GM19452 (cell line): ENCODE measurements around the gene TCF12.

Experiments used
- ATAC-seq: cut with Tn5 transposase; IDR thresholded peaks from one replicate; pipeline ENCODE4 v1.9.1; 2021; ENCODE audit not compliant: unreplicated experiment

TCF12 gene

DNA sequence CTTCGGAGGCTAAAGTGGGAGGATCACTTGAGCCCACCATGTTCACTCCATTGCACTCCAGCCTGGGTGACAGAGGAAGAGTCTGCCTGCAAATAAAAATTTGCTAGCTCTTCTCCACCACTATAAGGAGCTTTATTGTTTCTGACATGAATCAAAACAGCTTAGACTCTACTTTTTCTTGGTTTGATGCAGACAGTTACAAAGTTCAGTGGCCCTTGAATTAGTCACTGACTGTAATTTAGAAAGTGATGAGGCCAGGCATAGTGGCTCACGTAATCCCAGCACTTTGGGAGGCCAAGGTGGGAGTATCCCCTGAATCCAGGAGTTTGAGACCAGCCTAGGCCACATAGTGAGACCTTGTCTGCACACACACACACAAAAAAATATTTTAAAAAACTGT is 285.5 kb downstream of the TCF12 start:
- no peak for ATAC-seq

GRCh38 chr15:57205027-57205855 is 286.8 kb downstream of the TCF12 start:
- no peak for ATAC-seq

DNA sequence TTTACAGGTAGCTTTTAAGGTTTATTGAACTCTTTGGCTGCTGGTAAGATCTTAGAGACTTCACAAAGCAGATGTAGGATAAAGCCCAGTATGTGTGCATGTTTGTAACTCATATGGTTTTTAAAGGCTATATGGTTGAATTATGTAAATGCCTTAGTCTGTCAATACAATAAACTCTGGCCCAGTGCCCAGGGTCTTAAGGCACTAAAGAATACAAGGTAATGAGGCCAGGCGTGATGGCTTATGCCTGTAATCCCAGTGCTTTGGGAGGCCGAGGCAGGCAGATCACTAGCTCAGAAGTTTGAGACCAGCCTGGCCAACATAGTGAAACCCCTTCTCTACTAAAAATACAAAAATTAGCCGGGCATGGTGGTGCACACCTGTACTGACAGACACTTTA is 287.6 kb downstream of the TCF12 start:
- ATAC-seq = no peak

DNA sequence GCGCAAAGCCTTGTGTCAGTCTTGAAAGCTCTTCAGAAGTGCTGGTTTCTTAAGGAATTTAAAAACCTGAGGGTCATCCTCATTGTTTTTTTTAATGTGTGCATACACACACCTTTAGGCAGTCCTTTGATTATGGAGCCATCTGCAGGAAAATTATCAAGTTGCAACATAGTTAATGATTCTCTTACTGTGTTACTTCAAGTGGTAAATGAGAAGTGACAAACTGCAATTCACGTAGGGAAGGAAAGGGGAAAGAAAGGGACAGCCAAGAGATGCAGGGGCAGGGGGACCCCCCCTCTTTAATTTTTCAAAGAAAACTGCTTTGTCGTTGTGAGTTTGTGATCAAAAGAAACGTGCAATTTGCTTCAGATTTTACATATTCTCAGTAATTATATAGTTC is 295.4 kb downstream of the TCF12 start:
- no peak for ATAC-seq

DNA sequence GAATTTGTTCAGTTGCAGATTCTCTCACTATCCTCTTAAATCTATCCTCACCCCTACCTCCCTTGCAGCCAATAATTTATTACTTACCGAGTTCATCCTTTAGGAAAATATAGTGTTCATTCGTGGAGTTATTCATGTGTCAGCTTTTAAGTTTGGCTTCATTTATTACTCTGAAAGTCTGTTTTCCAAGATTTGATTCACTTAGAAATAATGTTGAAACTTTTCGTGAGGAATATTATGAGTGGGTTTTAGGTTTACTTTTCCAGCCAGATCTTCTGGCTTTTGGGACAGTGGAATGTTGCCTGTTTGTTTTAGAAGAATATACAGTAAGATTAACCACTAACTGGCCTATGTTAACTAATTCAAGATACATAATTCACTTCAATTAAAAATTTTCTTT is 296.9 kb downstream of the TCF12 start:
- ATAC-seq = no peak

DNA sequence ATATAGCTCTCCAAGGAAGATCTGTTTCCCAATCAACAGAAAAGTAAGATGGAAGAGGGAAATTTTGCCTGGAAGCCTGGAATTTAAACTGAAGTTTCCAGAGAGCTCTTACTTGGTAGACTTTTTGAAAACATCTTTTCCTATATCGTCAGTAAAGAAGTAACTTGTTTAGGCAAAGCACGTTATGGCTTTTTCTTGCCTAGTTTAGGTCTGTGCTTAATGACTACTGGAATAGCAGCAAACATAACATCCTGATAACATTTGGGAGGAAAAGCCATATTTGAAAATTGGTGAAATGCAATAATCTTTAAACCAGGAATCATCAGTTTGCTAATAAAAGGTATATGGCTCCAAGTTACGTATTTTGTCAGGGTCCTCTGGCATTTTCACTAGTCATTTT is 297.4 kb downstream of the TCF12 start:
- no peak for ATAC-seq

DNA sequence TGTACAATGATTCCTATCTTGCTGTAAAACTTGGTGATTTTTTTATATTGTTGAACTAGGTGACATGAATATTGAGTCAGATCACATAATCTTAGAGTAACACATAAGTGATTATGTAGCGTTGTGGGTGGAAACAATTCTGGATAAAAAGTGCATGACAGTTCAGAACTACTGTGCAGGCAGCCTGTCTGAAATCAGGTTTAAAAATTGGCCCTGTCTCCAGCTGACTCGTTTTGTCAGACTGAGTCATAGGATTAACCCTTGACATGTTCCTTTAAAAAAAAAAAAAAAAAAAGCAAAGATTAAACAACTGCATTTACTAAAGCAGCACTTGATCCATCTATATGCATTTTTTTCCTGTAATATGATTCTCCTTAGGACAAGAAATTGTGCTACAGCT is 297.8 kb downstream of the TCF12 start:
- ATAC-seq = no peak

DNA sequence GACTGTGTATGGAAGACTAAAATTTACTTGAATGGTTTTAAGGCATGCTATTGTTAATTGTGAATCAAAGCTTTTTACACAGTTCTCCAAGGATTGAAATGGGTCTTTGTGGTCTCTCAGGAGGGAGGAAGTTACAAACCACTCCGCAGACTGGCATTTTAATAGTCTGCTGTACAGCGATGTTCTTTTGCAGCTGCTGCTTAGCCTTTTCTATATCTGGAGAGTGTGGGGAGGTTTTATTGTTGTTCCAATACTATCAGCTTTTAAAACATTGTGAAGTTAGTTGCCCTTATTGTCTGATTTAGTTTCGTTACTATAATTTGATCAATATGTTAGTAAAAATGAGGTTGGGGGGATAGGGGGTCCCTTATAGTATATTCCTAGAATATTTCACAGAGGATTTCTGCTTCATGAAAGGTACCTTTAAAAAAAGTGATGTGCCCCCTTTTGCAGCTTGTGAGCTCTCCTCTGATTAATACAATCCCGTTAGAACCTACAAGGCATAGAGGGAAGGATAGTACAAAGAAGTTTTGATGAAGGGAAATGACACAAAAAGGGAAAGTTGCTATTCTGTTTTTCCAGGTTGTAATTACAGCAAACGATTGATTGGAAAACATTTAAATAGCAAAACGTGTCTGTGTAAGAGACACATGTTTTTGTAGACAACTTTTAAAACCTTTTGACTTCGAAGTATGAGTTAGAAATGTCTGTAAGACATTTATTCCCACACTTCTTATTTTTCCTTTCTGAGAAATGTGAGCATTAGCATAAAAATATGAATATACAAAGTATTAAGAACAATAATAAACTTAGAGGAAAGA is 299.5 kb downstream of the TCF12 start:
- no peak for ATAC-seq

- ATAC-seq = no peak
Measured at GRCh38 chr15:57218826-57219576, 300.6 kb downstream of the TCF12 start.

DNA sequence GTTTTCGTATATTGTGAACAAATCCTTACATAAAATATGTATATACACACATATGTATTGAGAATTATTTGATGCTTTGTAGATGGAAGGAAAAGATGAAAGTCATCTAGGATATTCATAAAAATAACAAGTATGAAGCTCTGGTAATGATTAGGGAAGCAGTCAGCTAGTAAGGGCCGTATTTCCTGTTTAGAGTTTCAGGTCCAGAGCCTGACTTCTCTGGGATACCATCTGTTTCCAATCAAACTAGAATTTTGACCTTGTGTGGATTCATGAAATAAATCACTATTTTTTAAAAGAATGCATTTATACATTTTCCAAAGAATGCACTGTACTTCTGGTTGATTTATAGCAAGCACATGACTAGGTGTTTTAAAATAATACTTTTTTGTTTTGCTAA is 301.8 kb downstream of the TCF12 start:
- no peak for ATAC-seq

DNA sequence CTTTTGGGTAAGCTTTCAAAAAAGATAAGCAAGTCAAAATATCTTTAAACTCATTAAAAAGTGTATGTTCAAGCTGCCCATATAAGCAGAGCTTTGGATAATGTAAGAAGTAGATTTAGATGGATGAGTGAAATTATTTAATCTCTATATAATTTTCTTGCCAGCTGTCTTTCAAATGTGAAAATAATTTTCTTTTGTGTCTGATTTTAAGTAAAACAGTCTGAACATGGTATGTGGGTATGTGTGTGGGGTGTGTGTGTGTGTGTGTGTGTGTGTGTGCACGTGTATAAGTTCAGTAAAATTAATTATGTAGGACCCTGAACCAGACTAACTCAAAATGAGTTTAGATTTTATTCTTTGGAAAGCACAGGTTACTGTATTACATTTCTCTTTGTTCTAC is 302.7 kb downstream of the TCF12 start:
- ATAC-seq = no peak

GRCh38 chr15:57223345-57223744 is 304.9 kb downstream of the TCF12 start:
- ATAC-seq = no peak

DNA sequence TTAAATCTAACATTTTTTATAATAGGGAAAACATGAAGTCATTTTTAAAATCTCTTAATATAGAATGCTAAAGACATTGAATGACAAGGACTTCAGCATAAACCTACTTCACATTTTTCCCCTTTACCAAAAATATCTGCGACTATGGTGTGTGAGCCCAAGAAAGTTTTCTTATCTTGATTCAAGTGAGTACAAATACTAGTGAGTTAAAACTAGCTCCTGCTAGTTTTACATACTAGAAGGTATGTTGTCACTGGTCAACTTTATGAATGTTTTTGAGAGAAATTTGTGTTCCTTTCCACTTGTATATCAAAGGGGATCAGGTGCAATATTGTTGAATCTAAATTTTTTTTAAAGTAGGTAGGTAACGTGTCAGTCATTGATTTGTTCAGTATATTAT is 305.4 kb downstream of the TCF12 start:
- no peak for ATAC-seq

- ATAC-seq = no peak
Measured at GRCh38 chr15:57224664-57225063, 306.2 kb downstream of the TCF12 start.

DNA sequence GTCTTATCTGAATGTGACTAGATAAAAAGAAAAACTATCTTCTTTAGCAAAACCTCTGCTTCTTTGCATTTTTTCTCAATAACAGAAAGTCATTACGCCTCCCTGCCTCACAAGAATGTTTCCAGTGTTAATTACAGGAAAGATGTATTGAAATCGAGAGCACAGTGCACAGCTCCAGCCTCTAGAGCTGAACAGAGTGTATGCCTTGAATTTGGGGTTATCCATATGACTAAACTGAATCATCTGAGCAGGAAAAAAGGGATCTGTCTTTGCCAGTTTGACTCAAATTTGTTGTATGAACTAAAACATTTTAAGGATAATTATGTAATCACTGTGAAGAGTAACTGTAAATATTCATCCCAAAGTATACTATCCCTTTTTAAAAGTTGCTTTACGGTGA is 308.7 kb downstream of the TCF12 start:
- no peak for ATAC-seq

- no peak for ATAC-seq
Measured at GRCh38 chr15:57227899-57228298, 309.5 kb downstream of the TCF12 start.

DNA sequence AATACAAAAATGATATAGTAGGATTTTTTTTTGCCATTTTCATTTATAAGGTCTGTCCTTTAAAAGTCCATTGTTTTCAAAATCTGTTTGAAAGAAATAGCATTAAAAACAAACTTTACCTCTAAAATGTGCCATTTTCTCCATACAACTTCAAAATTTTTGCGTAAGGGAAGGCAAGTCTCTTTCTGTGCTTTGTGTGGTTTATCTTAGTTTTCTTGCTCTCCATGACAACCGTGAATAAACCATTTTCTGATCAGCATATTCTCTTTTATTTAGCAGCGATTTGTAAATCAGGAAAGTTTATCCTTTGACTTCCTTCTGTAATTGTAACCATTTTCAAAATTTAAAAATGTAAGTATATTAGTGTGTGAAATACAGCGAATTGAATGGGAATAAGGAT is 310.0 kb downstream of the TCF12 start:
- ATAC-seq = no peak

GRCh38 chr15:57229051-57229450 is 310.6 kb downstream of the TCF12 start:
- no peak for ATAC-seq

- no peak for ATAC-seq
Measured at GRCh38 chr15:57231559-57231958, 313.1 kb downstream of the TCF12 start.

DNA sequence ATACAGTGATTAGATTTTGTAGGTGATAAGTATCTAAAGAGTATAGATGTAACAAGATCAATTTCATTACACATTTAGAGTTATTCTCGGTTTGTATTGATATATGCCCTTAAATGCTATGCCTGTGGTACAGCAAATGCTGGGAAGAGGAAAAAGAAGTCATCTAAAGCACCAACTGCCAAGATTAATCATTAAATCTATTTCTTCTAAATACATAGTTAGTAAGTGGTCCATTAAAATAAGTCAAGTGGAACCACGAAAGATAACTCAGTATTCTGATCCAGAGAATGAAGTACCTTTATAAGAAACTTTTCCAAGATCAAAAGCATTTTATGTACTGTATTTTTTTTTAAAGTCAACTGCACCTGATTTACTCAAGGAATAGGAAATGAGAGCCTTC is 315.7 kb downstream of the TCF12 start:
- ATAC-seq = no peak

DNA sequence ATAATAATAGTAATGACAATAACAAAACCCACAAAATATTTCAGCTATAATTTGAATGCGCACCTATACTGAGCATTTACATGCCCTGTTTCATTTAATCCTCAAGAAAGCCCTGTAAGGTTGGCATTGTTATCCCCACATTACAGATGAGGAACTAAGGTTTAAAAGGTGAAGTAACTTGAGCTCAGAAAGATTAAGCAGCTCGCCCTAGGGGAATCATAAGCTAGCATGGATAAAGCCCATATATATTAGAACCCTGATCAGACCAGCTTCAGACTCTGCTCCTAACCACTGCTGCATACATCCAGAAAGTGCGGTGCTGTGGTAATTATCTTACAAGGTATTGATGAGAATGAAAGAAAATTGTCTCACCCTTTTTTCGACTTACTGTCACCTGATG is 316.7 kb downstream of the TCF12 start:
- ATAC-seq = no peak

DNA sequence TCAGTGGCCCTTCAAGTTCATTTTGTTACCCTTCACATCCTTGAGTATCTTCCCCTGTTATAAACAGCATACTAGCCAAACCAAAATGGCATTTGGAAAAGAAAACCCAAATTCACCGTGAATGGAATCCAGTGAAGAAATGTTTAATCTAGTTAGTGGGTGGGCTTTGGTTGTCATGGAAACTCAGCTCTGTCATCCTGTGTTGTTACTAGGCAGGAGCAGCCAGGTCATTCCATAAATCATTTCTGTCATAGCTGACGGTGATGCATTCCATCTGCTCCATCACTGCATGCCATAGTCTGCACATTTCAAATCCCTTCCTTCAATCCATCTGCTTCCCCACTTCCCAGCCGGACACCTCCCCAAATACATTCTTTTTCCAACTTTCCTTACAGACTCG is 317.4 kb downstream of the TCF12 start:
- ATAC-seq = no peak
